ENCODE data around the gene NARS2.
"Not testable (repeated sequence)": the region's sequence is repeated elsewhere in the genome, so short reads cannot be mapped to it uniquely, and the experiment has no call there.

NARS2 gene

GRCh38 chr11:78541537-78541936 is 33.1 kb downstream of the NARS2 start:
- DNase-seq (ENCODE audit: low spot score): no peak

DNA sequence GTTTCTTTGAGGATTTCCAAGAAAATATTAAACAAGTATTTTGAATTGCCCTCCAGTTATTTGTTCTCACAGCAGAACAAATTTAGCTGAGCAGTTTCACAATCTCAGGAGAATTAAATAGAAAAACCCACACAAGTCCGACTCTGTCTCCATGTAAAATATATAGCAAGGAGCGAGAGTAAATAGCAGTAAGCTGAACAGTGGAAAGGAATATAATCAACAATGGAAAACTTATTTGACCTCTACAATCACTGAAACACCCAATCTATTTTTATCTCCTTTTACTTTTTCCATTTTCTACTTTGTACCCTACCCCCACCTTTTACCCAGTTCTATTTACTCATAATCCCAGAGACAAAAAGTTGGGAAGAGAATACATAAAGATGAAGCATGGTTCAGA is 34.4 kb downstream of the NARS2 start:
- no peak for DNase-seq (ENCODE audit: low spot score)

DNA sequence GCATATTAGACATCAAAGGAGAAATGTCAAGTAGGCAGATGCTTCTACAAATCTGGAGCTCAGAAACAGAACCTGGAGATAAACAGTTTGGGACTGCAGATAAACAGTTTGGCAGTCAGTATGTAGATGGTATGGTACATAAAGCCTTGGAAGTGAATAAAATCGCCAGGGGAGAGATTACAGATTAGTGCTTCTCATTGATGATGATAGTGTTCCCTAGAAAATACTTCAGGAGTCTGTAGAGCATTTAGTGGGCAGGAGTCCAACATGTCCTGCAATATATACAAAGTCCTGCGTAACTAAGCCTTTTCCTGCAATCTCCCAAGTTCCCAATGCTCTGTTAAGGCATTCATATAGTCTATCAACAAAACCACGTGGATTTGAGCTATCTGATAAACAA is 35.2 kb downstream of the NARS2 start:
- DNase-seq (ENCODE audit: low spot score): no peak

- no peak for DNase-seq (ENCODE audit: low spot score)
Observed at GRCh38 chr11:78536933-78537332, 37.7 kb downstream of the NARS2 start.

- no peak for DNase-seq (ENCODE audit: low spot score)
Observed at GRCh38 chr11:78535920-78536319, 38.7 kb downstream of the NARS2 start.

- no peak for DNase-seq (ENCODE audit: low spot score)
Observed at GRCh38 chr11:78535027-78535426, 39.6 kb downstream of the NARS2 start.

DNA sequence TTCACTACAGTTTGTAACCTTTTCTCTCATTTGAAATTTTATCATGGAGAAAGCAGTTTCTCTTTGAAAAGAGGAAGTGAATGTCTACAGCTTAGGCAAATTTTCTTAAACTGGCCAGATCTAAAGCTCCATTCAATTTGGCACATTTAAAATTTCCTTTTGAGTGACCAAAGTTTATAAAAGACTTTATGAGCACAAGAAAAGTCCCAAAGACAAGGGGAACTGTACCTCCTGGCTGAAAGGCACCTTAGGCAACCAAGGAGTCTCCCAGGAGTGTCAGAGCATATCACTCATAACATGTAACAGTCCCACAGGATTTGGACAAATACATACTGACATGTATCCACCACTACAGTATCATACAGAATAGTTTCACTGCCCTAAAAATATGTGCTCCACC is 41.3 kb downstream of the NARS2 start:
- DNase-seq (ENCODE audit: low spot score): no peak

- no peak for DNase-seq (ENCODE audit: low spot score)
Observed at GRCh38 chr11:78532991-78533390, 41.7 kb downstream of the NARS2 start.

- no peak for DNase-seq (ENCODE audit: low spot score)
Observed at GRCh38 chr11:78526497-78527146, 48.0 kb downstream of the NARS2 start.

GRCh38 chr11:78525720-78526119 is 48.9 kb downstream of the NARS2 start:
- no peak for DNase-seq (ENCODE audit: low spot score)

DNA sequence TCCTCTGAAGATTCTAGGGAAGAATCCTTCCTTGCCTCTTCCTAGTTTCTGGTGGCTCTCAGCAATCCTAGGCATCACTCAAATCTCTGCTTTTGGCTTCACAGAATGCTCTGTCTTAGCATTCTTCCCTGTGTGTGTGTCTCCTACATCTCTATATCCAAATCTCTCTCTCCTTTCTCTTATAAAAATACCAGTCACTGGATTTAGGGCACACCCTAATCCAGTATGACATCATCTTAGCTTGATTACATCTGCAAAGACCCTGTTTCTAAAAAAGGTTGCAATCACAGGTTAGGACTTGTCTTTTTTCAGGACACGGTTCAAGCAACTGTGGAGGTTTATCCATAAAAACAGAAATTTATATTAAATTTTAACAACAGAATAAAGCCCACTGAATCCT is 54.4 kb downstream of the NARS2 start:
- DNase-seq (ENCODE audit: low spot score): no peak

GRCh38 chr11:78516281-78516680 is 58.4 kb downstream of the NARS2 start:
- DNase-seq (ENCODE audit: low spot score): no peak

- no peak for DNase-seq (ENCODE audit: low spot score)
Observed at GRCh38 chr11:78514922-78515502, 59.7 kb downstream of the NARS2 start.

DNA sequence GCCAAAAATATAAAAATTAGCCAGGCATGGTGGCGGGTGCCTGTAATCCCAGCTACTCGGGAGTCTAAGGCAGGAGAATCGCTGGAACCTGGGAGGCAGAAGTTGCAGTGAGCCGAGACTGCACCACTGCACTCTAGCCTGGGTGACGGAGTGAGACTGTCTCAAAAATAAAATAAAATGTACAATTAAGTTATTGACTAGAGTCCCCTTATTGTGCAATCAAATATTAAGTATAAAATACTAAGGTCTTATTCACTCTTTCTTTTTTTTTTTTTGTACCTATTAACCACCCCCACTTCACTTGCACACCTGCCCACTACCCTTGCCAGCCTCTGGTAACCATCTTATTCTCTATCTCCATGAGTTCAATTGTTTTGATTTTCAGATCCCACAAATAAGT is 61.6 kb downstream of the NARS2 start:
- not testable (repeated sequence) for DNase-seq (ENCODE audit: low spot score)

DNA sequence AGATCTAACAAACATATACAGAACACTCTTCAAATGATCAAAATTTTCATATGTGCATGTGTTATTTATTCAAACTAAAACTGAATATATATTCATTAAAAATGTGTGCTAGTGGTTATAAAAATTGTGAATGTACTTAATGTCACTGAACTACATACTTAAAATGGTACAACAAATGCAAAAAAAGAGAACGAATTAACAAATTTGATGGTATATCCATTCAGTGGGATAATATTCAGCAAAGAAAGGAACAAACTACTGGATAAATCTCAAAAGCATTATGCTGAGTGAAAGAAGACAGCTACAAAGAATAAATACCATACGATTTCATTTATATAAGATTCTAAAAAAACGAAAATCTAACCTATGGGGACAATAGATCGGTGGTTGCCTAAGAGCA is 64.1 kb downstream of the NARS2 start:
- no peak for DNase-seq (ENCODE audit: low spot score)

DNA sequence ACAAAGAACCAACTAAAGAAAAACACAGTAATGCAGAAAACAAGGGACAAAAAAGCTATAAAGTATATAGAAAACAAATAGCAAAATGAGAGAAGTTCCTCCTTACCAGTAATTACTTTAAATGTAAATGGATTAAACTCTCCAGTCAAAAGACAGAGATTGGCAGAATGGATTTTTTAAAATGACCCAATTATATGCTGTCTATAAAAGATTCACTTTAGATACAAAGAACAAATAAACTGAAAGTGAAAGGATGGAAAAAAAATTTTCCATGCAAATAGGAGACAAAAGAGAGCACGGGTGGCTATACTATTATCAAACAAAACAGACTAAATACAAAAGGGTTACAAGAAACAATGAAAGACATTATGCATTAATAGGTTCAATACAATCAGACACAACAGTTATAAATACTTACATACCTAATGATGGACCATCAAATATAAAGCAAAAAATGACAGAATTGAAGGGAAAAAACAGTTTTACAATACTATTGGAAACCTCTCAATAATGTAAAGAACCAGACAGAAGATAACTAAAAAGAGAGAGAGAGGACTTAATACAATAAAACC is 64.6 kb downstream of the NARS2 start:
- no peak for DNase-seq (ENCODE audit: low spot score)

GRCh38 chr11:78504708-78505107 is 70.0 kb downstream of the NARS2 start:
- DNase-seq (ENCODE audit: low spot score): no peak

- DNase-seq (ENCODE audit: low spot score): no peak
Observed at GRCh38 chr11:78504181-78504580, 70.5 kb downstream of the NARS2 start.

GRCh38 chr11:78499971-78500370 is 74.7 kb downstream of the NARS2 start:
- no peak for DNase-seq (ENCODE audit: low spot score)

- DNase-seq (ENCODE audit: low spot score): no peak
Observed at GRCh38 chr11:78497293-78497692, 77.4 kb downstream of the NARS2 start.

- no peak for DNase-seq (ENCODE audit: low spot score)
Observed at GRCh38 chr11:78493413-78493975, 81.2 kb downstream of the NARS2 start.

GRCh38 chr11:78492973-78493372 is 81.7 kb downstream of the NARS2 start:
- DNase-seq (ENCODE audit: low spot score): no peak

DNA sequence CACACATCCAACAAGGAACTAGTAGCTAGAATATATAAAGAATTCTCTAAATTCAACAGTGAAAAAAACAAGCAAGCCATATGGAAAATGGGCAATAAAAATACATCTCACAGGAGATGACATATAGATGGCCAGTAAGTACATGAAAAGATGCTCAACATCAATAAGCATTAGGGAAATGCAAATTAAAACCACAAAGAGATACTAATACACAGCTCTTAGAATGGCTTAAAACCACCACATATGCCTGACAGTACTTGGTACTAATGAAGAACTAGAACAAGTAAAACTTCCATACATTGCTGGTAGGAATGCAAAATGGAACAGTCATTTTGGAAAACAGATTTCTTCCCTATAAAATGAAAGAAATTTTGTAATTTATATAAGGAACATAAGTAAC is 85.5 kb downstream of the NARS2 start:
- no peak for DNase-seq (ENCODE audit: low spot score)

GRCh38 chr11:78478536-78478935 is 96.1 kb downstream of the NARS2 start:
- no peak for DNase-seq (ENCODE audit: low spot score)
